GM12873 (cell line): ENCODE results near the gene HOXC4.

Source experiments
- TF ChIP-seq, protein P1 (sequence below): IDR thresholded peaks from 2 replicates; pipeline ENCODE4 v1.5.1; 2012; ENCODE audit warnings: low read depth, mild to moderate bottlenecking, moderate library complexity, low read length, control low read depth; ENCODE audit not compliant: insufficient read depth; ENCODE audit errors: missing control alignments

HOXC4 gene

DNA sequence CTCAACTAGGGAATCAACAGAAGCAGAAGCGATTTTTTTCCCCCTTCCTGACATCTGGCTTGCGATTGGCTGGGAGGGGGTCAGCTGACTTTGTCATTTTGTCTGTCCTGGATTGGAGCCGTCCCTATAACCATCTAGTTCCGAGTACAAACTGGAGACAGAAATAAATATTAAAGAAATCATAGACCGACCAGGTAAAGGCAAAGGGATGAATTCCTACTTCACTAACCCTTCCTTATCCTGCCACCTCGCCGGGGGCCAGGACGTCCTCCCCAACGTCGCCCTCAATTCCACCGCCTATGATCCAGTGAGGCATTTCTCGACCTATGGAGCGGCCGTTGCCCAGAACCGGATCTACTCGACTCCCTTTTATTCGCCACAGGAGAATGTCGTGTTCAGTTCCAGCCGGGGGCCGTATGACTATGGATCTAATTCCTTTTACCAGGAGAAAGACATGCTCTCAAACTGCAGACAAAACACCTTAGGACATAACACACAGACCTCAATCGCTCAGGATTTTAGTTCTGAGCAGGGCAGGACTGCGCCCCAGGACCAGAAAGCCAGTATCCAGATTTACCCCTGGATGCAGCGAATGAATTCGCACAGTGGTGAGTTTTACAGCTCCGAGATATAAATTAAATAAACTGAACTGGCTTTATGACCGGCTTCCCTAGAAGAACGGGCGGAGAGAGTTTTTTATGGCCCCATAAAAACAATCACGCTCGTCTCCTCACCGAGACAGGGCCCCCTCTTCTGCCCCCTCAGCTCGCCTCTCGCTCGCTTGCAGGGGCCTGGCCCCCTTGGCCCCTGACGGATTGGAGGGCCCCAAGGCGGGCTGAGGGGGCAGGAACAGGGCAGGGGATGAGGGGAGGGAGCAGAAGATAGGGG is 25.1 kb upstream of the HOXC4 start, which contains the start of gene HOXC6:
Gene HOXC6 (plus strand): TSS at position 127 of the 888 bp plus-strand sequence. CDS start 82 bp downstream, at position 209.
- TF ChIP-seq, protein P1, sequence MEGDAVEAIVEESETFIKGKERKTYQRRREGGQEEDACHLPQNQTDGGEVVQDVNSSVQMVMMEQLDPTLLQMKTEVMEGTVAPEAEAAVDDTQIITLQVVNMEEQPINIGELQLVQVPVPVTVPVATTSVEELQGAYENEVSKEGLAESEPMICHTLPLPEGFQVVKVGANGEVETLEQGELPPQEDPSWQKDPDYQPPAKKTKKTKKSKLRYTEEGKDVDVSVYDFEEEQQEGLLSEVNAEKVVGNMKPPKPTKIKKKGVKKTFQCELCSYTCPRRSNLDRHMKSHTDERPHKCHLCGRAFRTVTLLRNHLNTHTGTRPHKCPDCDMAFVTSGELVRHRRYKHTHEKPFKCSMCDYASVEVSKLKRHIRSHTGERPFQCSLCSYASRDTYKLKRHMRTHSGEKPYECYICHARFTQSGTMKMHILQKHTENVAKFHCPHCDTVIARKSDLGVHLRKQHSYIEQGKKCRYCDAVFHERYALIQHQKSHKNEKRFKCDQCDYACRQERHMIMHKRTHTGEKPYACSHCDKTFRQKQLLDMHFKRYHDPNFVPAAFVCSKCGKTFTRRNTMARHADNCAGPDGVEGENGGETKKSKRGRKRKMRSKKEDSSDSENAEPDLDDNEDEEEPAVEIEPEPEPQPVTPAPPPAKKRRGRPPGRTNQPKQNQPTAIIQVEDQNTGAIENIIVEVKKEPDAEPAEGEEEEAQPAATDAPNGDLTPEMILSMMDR: no peak

DNA sequence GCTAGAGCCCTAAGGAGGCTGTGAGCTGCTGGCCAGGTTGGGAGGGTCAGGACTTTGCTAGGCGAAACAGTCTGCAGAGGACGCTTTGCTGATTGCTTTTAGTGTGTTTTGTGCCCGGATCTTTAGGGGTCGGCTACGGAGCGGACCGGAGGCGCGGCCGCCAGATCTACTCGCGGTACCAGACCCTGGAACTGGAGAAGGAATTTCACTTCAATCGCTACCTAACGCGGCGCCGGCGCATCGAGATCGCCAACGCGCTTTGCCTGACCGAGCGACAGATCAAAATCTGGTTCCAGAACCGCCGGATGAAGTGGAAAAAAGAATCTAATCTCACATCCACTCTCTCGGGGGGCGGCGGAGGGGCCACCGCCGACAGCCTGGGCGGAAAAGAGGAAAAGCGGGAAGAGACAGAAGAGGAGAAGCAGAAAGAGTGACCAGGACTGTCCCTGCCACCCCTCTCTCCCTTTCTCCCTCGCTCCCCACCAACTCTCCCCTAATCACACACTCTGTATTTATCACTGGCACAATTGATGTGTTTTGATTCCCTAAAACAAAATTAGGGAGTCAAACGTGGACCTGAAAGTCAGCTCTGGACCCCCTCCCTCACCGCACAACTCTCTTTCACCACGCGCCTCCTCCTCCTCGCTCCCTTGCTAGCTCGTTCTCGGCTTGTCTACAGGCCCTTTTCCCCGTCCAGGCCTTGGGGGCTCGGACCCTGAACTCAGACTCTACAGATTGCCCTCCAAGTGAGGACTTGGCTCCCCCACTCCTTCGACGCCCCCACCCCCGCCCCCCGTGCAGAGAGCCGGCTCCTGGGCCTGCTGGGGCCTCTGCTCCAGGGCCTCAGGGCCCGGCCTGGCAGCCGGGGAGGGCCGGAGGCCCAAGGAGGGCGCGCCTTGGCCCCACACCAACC is 23.9 kb upstream of the HOXC4 start:
- TF ChIP-seq, protein P1: no peak

DNA sequence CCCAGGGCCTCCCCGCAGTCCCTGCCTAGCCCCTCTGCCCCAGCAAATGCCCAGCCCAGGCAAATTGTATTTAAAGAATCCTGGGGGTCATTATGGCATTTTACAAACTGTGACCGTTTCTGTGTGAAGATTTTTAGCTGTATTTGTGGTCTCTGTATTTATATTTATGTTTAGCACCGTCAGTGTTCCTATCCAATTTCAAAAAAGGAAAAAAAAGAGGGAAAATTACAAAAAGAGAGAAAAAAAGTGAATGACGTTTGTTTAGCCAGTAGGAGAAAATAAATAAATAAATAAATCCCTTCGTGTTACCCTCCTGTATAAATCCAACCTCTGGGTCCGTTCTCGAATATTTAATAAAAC is 23.2 kb upstream of the HOXC4 start:
- TF ChIP-seq, protein P1: no peak

DNA sequence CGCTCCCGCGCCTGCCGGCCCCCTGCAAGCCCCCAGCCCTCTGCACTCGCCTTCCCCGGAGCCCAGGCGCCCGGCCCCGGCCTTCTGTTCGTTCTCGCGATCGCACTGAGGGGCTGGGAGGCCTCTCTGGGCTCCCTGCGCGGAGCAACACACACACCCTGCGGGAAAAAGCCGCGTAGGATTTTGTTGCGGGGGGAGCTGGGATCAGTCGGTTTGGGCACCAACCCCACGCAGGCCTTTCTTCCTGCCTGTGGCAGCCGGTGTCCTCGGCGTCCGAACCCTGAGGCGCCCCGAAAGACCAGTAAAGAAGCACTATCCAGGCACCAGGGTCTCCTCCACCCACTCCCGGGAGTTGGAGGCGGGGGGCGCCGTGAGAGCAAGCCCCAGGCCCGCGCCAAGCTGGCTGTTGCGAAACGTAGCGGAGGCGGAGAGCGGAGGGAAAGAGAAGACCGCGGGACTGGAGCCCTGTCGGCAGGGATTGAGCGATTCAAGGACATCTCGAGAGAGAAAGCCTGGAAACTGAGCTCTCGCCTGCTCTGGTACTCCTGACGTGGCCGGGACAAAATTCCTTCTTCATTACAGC is 22.7 kb upstream of the HOXC4 start:
- TF ChIP-seq, protein P1: no peak

DNA sequence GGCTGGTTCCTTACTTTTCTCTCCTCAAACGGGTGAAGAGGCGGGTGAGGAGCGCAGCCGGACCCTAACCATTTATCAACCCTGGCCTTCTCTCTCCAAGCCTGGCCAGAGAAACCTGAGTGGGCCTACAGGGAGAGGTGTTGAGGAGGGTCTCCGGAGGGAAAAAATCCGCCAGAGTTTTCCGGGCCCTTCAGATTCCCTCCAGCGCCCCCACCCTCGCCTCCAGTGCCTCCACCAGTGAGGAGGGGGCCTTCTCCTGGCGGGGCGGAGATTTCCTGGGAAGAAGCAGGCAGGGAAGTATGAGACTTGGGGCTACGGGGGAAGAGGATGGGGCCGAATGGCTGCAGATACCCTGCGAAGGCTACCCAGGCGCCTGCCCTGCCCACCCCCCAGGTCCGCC is 22.2 kb upstream of the HOXC4 start:
- TF ChIP-seq, protein P1: no peak

DNA sequence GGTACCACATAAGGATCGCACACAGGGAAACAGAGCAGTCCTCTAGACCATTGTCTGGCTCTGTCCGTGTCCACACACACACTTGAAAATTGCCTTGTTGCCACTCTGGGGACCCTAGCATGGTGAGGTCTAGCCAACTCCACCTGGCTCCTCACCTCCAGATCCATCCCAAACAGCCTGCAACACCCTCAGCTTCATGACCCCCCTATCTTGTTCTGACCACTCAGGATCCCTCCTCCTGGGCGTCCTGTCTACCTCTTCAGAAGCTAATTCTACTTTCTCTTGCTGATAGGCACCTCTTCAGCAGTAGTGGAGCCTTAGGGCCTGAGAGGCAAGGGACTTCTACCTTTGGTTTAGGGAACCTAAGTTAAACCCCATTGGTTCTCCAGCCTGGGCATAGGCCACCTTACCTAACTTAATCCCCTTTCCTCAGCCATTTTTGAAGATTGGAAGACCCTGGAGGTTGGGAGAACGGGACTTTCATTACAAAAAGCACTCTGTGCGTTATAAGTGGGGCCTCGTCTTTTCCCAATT is 21.5 kb upstream of the HOXC4 start:
- TF ChIP-seq, protein P1: no peak
